DMS114 treated with DMSO at 0.1 percent for 48 hours (cell line): ENCODE results near the gene TUBD1.
"Not testable (repeated sequence)": the region's sequence is repeated elsewhere in the genome, so short reads cannot be mapped to it uniquely, and the experiment has no call there.

Source experiments
- DNase-seq: peaks from one replicate; lab custom pipeline; 2025; ENCODE audit not compliant: unreplicated experiment; lab: John Stamatoyannopoulos, UW

Gene TUBD1

GRCh38 chr17:59876107-59876506 lies 16.6 kb downstream of the TUBD1 start:
- no peak for DNase-seq

DNA sequence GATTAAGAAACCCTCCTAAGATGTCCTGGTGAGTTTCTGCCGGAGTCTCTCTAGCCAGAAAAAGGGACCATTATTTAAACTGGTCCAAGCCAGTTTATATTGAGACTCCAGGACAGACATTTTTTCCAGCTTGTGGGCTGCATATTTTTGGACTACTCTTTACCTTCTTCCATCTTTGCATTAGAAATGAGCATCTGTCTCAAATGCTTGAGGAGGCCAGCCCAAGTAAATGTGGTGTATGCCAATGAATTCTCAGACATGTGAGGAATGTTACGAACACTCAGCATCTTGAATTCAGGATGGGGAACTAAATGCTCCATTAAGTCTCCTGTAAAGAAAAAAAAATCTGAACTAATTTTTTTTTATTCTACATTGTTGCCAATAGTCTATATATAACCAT lies 18.4 kb downstream of the TUBD1 start:
- no peak for DNase-seq

GRCh38 chr17:59873414-59873813 lies 19.3 kb downstream of the TUBD1 start:
- DNase-seq: not testable (repeated sequence)

- DNase-seq: no peak
These were observed 20.4 kb downstream of the TUBD1 start for GRCh38 chr17:59872351-59872750.

- no peak for DNase-seq
These were observed 22.3 kb downstream of the TUBD1 start for GRCh38 chr17:59870482-59870881.

GRCh38 chr17:59869941-59870218 lies 22.9 kb downstream of the TUBD1 start:
- no peak for DNase-seq

DNA sequence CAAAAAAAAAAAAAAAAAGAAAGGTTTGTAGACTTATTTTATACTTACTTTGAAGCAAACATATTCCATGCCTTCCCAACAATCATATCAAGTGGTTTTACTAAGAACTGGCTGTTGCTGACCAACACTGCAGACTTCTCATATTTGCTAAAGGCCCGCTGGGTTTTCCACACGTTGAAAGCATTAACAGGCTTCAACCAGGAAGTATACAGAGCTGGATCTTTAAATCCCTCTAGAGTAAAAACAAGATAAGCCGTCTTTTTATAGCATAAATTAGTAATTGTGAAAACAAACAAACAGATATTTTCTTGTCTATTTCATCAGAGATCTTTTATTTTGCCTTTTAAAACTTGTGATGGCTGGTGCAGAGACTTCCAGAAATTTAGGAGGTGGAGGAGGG lies 29.1 kb downstream of the TUBD1 start:
- no peak for DNase-seq

DNA sequence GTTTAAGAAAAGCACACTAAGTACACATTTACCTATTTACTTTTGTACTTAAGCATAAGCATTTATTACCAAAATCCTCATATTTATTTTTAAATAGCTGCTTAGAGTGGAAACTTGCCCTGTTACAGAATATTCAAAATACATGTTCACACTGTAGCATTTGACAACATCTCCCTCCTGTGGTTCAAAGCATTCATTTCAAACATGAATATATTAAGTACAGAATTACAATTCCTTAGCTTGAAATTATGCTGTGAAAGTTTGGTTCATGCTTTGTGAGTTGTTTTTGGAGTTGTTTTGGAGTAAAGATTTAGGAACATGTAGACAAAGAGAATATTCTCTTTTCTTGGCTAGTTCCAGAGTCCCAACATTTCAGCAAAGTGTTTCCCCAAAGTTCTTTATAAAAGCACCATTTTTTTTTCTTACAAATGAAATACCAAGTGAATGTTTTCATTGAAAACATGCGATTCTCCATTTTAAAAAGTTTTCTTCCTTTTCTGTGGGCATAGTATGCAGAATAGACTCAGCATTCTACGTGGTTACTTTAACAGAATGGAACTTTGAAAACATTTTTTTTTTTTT lies 33.2 kb downstream of the TUBD1 start:
- no peak for DNase-seq

- no peak for DNase-seq
These were observed 33.8 kb downstream of the TUBD1 start for GRCh38 chr17:59858932-59859331.

DNA sequence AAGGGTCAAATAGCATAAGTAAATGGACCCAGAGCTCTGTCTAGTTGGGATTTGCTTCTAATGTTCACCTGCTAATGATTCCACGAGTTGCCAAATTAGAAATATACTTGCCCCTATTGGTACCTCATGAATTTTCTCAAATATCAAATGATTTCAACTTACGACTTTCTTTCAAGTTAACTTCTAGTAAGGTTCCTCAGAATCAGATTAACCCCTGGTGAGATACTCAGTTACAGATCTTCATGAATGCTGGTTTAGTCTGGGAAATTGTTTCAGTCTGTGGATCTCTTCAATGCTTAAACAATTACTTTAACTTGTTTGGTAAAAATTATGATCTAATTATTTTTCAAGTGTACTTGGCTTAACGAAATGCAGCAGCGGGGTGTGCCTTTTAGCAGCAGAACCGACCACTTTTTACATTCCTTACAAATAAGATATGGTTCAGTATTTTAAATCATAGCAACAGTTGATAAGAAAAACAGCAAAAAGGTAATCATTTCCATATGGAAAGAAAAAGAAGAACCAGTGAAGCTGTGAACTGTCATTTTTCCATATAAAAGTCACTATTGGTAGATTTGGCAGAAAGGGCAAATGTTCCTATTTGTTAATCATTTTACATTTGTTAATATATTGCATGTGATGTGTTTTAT lies 34.5 kb downstream of the TUBD1 start:
- no peak for DNase-seq

- DNase-seq: no peak
These were observed 35.6 kb downstream of the TUBD1 start for GRCh38 chr17:59856859-59857794.

GRCh38 chr17:59853919-59854729 lies 38.6 kb downstream of the TUBD1 start:
- DNase-seq: not testable (repeated sequence)

GRCh38 chr17:59853168-59853918 lies 39.4 kb downstream of the TUBD1 start:
- no peak for DNase-seq

DNA sequence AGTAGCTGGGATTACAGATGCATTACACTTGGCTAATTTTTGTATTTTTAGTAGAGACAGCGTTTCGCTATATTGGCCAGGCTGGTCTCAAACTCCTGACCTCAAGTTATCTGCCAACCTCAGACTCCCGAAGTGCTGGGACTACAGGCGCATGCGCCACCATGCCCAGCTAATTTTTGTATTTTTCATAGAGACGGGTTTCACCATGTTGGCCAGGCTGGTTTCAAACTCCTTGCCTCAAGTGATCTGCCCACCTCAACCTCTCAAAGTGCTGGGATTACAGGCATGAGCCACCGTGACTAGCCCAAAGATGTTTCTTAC lies 39.9 kb downstream of the TUBD1 start:
- not testable (repeated sequence) for DNase-seq

- DNase-seq: no peak
These were observed 41.0 kb downstream of the TUBD1 start for GRCh38 chr17:59851439-59852375.

DNA sequence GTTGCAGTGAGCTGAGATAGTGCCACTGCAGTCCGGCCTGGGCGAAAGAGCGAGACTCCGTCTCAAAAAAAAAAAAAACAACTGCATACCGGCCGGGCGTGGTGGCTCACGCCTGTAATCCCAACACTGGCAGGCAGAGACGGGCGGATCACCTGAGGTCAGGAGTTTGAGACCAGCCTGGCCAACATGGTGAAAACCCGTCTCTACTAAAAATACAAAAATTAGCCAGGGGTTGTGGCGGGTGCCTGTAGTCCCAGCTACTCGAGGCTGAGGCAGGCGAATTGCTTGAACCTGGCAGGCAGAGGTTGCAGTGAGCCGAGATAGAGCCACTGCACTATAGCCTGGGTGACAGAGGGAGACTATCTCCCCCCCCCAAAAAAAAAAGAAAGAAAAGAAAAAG lies 42.4 kb downstream of the TUBD1 start:
- not testable (repeated sequence) for DNase-seq

GRCh38 chr17:59848778-59849177 lies 44.0 kb downstream of the TUBD1 start:
- DNase-seq: no peak

- DNase-seq: no peak
These were observed 44.4 kb downstream of the TUBD1 start for GRCh38 chr17:59848385-59848668.

DNA sequence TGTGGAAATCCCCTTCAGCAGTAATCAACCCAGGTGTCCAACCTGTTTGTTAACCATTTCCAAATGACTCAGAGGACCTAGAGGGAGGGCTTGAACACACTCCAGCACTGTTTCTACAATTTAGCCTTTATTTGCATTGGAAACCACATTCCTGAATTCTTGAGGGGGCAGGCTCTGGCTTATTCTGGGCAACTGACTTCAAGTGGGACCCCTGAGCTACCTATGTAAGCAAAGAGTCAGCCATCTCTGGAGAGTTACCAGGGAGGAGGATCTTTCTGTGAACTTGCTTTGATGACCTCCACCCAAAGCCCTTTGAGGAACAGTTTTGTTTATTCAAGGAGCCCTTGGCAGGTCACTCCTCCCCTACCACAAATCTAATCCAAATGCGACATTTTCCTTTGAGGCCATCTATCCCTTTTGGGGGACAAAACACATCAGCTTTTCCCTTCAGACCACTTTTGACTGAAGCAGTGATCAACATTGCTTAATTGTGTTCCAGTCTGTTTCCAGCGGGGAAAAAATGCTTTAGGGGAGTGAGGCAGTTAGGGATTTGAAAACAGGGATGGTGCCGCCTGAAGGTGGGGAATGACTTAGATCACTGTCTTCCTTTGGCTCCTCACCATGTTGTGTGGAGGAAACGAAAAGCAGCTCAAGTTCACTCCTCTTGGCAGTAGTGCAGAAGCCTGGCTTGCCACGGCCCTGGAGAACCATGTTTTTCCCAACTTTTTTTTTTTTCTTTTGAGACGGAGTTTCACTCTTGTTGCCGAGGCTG lies 46.2 kb downstream of the TUBD1 start:
- DNase-seq: no peak
